SU-DHL-6 (cell line): Measurements from ENCODE around the gene POLN.

ENCODE experiments used
- EZH2phosphoT487 ChIP-seq: fragments of 200-600 bp; sonication (generic), shearing (Covaris generic); conservative IDR thresholded peaks from 2 replicates; pipeline ENCODE4 v1.6.1; 2018; ENCODE audit warnings: mild to moderate bottlenecking, antibody characterized with exemption, low read length, moderate library complexity, mixed read lengths
- TF ChIP-seq, protein P1 (sequence below): fragments of 200-600 bp; sonication (generic); IDR thresholded peaks from one replicate; pipeline ENCODE4 v1.5.1; 2017; ENCODE audit warnings: antibody characterized with exemption, mild to moderate bottlenecking, low read length, moderate library complexity; ENCODE audit not compliant: insufficient read depth, poor library complexity, severe bottlenecking

- TF ChIP-seq, protein P1, sequence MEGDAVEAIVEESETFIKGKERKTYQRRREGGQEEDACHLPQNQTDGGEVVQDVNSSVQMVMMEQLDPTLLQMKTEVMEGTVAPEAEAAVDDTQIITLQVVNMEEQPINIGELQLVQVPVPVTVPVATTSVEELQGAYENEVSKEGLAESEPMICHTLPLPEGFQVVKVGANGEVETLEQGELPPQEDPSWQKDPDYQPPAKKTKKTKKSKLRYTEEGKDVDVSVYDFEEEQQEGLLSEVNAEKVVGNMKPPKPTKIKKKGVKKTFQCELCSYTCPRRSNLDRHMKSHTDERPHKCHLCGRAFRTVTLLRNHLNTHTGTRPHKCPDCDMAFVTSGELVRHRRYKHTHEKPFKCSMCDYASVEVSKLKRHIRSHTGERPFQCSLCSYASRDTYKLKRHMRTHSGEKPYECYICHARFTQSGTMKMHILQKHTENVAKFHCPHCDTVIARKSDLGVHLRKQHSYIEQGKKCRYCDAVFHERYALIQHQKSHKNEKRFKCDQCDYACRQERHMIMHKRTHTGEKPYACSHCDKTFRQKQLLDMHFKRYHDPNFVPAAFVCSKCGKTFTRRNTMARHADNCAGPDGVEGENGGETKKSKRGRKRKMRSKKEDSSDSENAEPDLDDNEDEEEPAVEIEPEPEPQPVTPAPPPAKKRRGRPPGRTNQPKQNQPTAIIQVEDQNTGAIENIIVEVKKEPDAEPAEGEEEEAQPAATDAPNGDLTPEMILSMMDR, result no peak
- TF ChIP-seq EZH2phosphoT487, result no peak
Observed at GRCh38 chr4:2267320-2267811, 25.4 kb upstream of the POLN start.
